HepG2 (cell line): ENCODE data around the gene TMEM151A. TPM values are rescaled to one million over a fixed set of nuclear protein-coding genes. Genes with fewer than 3 reads are reported as not detected.

Experiments used
- CEBPG ChIP-seq: IDR thresholded peaks from 2 replicates; pipeline ENCODE4 v1.6.1; 2016
- EEA1 ChIP-seq: sonication (generic); formaldehyde crosslinking; IDR thresholded peaks from 2 replicates; pipeline ENCODE4 v1.5.1; 2020; ENCODE audit warnings: mild to moderate bottlenecking, missing genetic modification reagents, borderline replicate concordance
- FOSL2 ChIP-seq: sonication (generic); formaldehyde crosslinking; IDR thresholded peaks from 2 replicates; pipeline ENCODE4 v1.4.0; 2020; ENCODE audit warnings: missing genetic modification reagents
- FOXM1 ChIP-seq: sonication (generic); formaldehyde crosslinking; IDR thresholded peaks from 2 replicates; pipeline ENCODE4 v1.5.0; 2020; ENCODE audit warnings: missing genetic modification reagents
- GPN1 ChIP-seq: sonication (generic); formaldehyde crosslinking; IDR thresholded peaks from 2 replicates; pipeline ENCODE4 v1.5.1; 2020; ENCODE audit warnings: missing genetic modification reagents, borderline replicate concordance
- HNRNPLL ChIP-seq: fragments of 200-400 bp; formaldehyde crosslinking; IDR thresholded peaks from 2 replicates; pipeline ENCODE4 v1.6.1; 2017; ENCODE audit warnings: mild to moderate bottlenecking, low read depth, low read length; ENCODE audit not compliant: poor library complexity, severe bottlenecking
- MBD4 ChIP-seq: IDR thresholded peaks from 2 replicates; pipeline ENCODE4 v1.6.1; 2012; ENCODE audit warnings: low read length, inconsistent platforms, borderline replicate concordance
- REPIN1 ChIP-seq: sonication (generic); formaldehyde crosslinking; IDR thresholded peaks from 2 replicates; pipeline ENCODE4 v1.8.0; 2022; ENCODE audit warnings: missing genetic modification reagents, low read depth, mild to moderate bottlenecking, borderline replicate concordance
- TCF7 ChIP-seq: sonication (generic); IDR thresholded peaks from 2 replicates; pipeline ENCODE4 v1.6.1; 2016; ENCODE audit warnings: antibody characterized with exemption, low read depth
- ZBTB44 ChIP-seq: sonication (generic); formaldehyde crosslinking; IDR thresholded peaks from 2 replicates; pipeline ENCODE4 v1.4.0; 2020; ENCODE audit warnings: missing genetic modification reagents
- ZC3H13 ChIP-seq: sonication (generic); formaldehyde crosslinking; IDR thresholded peaks from 2 replicates; pipeline ENCODE4 v1.8.1; 2023; ENCODE audit warnings: mild to moderate bottlenecking, missing genetic modification reagents, moderate library complexity
- ZFP41 ChIP-seq: sonication (generic); formaldehyde crosslinking; IDR thresholded peaks from 2 replicates; pipeline ENCODE4 v1.4.0; 2020; ENCODE audit warnings: mild to moderate bottlenecking, missing genetic modification reagents, borderline replicate concordance
- ZMAT3 ChIP-seq: sonication (generic); formaldehyde crosslinking; conservative IDR thresholded peaks from 2 replicates; pipeline ENCODE4 v1.7.0; 2021; ENCODE audit warnings: missing genetic modification reagents
- ZMYM4 ChIP-seq: sonication (generic); formaldehyde crosslinking; IDR thresholded peaks from 2 replicates; pipeline ENCODE4 v1.8.1; 2023; ENCODE audit warnings: mild to moderate bottlenecking, missing genetic modification reagents
- ZNF143 ChIP-seq: sonication (generic); formaldehyde crosslinking; IDR thresholded peaks from 2 replicates; pipeline ENCODE4 v1.4.0; 2020; ENCODE audit warnings: missing genetic modification reagents
- ZNF251 ChIP-seq: sonication (generic); formaldehyde crosslinking; IDR thresholded peaks from 2 replicates; pipeline ENCODE4 v1.9.0; 2021; ENCODE audit warnings: mild to moderate bottlenecking, missing genetic modification reagents
- ZNF337 ChIP-seq: sonication (generic); formaldehyde crosslinking; IDR thresholded peaks from 2 replicates; pipeline ENCODE4 v1.5.1; 2020; ENCODE audit warnings: missing genetic modification reagents, low read depth, mild to moderate bottlenecking, borderline replicate concordance
- ZNF460 ChIP-seq: sonication (generic); formaldehyde crosslinking; IDR thresholded peaks from 2 replicates; pipeline ENCODE4 v1.5.1; 2020; ENCODE audit warnings: missing genetic modification reagents, mild to moderate bottlenecking, borderline replicate concordance
- ZNF570 ChIP-seq: sonication (generic); formaldehyde crosslinking; IDR thresholded peaks from 2 replicates; pipeline ENCODE4 v1.4.0; 2020; ENCODE audit warnings: mild to moderate bottlenecking, missing genetic modification reagents, borderline replicate concordance
- ZNF597 ChIP-seq: sonication (generic); formaldehyde crosslinking; IDR thresholded peaks from 2 replicates; pipeline ENCODE4 v1.5.0; 2020; ENCODE audit warnings: missing genetic modification reagents
- ZNF615 ChIP-seq: sonication (generic); formaldehyde crosslinking; IDR thresholded peaks from 2 replicates; pipeline ENCODE4 v1.5.0; 2020; ENCODE audit warnings: mild to moderate bottlenecking, missing genetic modification reagents, borderline replicate concordance
- ZNF709 ChIP-seq: sonication (generic); formaldehyde crosslinking; IDR thresholded peaks from 2 replicates; pipeline ENCODE4 v1.5.0; 2020; ENCODE audit warnings: mild to moderate bottlenecking, missing genetic modification reagents
- ZNF713 ChIP-seq: sonication (generic); formaldehyde crosslinking; IDR thresholded peaks from 2 replicates; pipeline ENCODE4 v1.4.0; 2020; ENCODE audit warnings: mild to moderate bottlenecking, missing genetic modification reagents
- ZNF782 ChIP-seq: sonication (generic); formaldehyde crosslinking; IDR thresholded peaks from 2 replicates; pipeline ENCODE4 v1.4.0; 2020; ENCODE audit warnings: missing genetic modification reagents, mild to moderate bottlenecking, borderline replicate concordance
- ZNF839 ChIP-seq: sonication (generic); formaldehyde crosslinking; IDR thresholded peaks from 2 replicates; pipeline ENCODE4 v1.4.0; 2020; ENCODE audit warnings: missing genetic modification reagents, mild to moderate bottlenecking, borderline replicate concordance
- polyA plus RNA-seq, 8 experiments: library from polyadenylated mRNA; depleted of rRNA in 3 of 8; stranded (reverse) in 7 of 8; unstranded in 1 of 8; fragments of >200 nt; fragmentation: Illumina TruSeq in 4 of 8; extraction: Trizol in 4 of 8; gene quantifications; 2 replicates each; pipeline versions ENCODE4 v1.2.1 to v1.2.3, GENCODE V29; 2011 to 2016; ENCODE audit warnings: low read depth in 4 of 8, missing spikeins in 1 of 8, mixed read lengths in 1 of 8; ENCODE audit not compliant: insufficient read depth in 1 of 8
- total RNA-seq, 5 experiments: library from RNA; depleted of rRNA; stranded (reverse); fragments of >200 nt; fragmentation: Illumina TruSeq; extraction: Trizol; gene quantifications; 2 replicates each; pipeline ENCODE4 v1.2.3, GENCODE V29; 2016; ENCODE audit warnings: low read depth in 1 of 5
- TF ChIP-seq, protein P1 (sequence below): sonication (generic); formaldehyde crosslinking; IDR thresholded peaks from 2 replicates; pipeline ENCODE4 v1.4.0; 2020; ENCODE audit warnings: missing genetic modification reagents, borderline replicate concordance
- TF ChIP-seq, protein P2 (sequence below): sonication (generic); IDR thresholded peaks from 2 replicates; pipeline ENCODE4 v1.6.1; 2016; ENCODE audit warnings: low read depth, borderline replicate concordance

Gene TMEM151A
- total and polyA plus RNA-seq, 2 of the 13 experiments (the other 11 are each of a cell fraction or from before 2014, with no cell fraction given), result 0.18 to 0.33 TPM

GRCh38 chr11:66268244-66268951 is 23.3 kb upstream of the TMEM151A start, which contains the start of gene RAB1B (continued):
- TF ChIP-seq ZNF597 (CRISPR knock-in tag) (no peak), ZNF460 (CRISPR knock-in tag) (no peak), ZNF143 (CRISPR knock-in tag) (peak; percentile 97), EEA1 (peak; percentile 54; the same call in 1 of the 2 replicates), ZNF839 (CRISPR knock-in tag) (no peak), TCF7 (no peak), FOSL2 (no peak), ZC3H13 (CRISPR knock-in tag) (no peak), ZNF570 (CRISPR knock-in tag) (no peak), ZNF337 (no peak), MBD4 (no peak), REPIN1 (CRISPR knock-in tag) (no peak), ZNF782 (CRISPR knock-in tag) (no peak), ZNF713 (CRISPR knock-in tag) (0 out of 2 replicates have a peak, but pooled peaks have one; percentile 18), ZBTB44 (CRISPR knock-in tag) (no peak), HNRNPLL (peak; percentile 45), ZMAT3 (CRISPR knock-in tag) (no peak; the same call in 1 of the 2 replicates), ZFP41 (CRISPR knock-in tag) (no peak), ZNF709 (CRISPR knock-in tag) (no peak), ZNF615 (no peak), ZMYM4 (no peak), GPN1 (no peak), FOXM1 (CRISPR knock-in tag) (no peak), CEBPG (CRISPR knock-in tag) (no peak), ZNF251 (CRISPR knock-in tag) (no peak)
- TF ChIP-seq, protein P1, sequence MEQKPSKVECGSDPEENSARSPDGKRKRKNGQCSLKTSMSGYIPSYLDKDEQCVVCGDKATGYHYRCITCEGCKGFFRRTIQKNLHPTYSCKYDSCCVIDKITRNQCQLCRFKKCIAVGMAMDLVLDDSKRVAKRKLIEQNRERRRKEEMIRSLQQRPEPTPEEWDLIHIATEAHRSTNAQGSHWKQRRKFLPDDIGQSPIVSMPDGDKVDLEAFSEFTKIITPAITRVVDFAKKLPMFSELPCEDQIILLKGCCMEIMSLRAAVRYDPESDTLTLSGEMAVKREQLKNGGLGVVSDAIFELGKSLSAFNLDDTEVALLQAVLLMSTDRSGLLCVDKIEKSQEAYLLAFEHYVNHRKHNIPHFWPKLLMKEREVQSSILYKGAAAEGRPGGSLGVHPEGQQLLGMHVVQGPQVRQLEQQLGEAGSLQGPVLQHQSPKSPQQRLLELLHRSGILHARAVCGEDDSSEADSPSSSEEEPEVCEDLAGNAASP, result no peak; the same call in 1 of the 2 replicates
- TF ChIP-seq, protein P2, sequence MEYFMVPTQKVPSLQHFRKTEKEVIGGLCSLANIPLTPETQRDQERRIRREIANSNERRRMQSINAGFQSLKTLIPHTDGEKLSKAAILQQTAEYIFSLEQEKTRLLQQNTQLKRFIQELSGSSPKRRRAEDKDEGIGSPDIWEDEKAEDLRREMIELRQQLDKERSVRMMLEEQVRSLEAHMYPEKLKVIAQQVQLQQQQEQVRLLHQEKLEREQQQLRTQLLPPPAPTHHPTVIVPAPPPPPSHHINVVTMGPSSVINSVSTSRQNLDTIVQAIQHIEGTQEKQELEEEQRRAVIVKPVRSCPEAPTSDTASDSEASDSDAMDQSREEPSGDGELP, result no peak; the same call in 1 of the 2 replicates
